GM19328 (cell line): Measurements from ENCODE around the gene CLEC5A.
"Not testable (repeated sequence)": the region's sequence is repeated elsewhere in the genome, so short reads cannot be mapped to it uniquely, and the experiment has no call there.

ENCODE experiments used
- ATAC-seq: cut with Tn5 transposase; IDR thresholded peaks from one replicate; pipeline ENCODE4 v1.9.1; 2021; ENCODE audit warnings: mild to moderate bottlenecking, moderate library complexity; ENCODE audit not compliant: unreplicated experiment

CLEC5A gene

GRCh38 chr7:141949451-141949850 is 2.7 kb upstream of the CLEC5A start:
- ATAC-seq, result no peak

DNA sequence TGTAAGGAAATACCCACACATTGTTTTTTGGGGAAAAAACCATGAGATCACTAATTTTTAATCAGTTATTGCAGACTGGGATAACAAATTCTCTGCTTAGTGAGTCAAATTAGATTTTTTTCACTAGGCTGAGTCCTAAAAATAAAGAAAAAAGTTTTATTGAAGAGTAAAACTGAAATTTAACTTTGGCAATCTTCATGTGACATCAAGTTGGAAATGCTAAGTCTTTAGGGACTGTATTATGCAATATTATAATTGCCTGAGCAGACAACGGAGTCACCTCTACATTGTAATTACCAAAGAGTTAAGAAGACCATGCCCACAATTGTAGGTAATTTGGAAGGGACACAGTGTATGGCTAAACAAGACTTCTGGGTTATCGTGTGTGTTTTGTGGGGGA is 2.2 kb upstream of the CLEC5A start:
- no peak for ATAC-seq

- ATAC-seq, result no peak
Observed at GRCh38 chr7:141945356-141945755, 1.4 kb downstream of the CLEC5A start.

- no peak for ATAC-seq
Observed at GRCh38 chr7:141944811-141945210, 2.0 kb downstream of the CLEC5A start.

DNA sequence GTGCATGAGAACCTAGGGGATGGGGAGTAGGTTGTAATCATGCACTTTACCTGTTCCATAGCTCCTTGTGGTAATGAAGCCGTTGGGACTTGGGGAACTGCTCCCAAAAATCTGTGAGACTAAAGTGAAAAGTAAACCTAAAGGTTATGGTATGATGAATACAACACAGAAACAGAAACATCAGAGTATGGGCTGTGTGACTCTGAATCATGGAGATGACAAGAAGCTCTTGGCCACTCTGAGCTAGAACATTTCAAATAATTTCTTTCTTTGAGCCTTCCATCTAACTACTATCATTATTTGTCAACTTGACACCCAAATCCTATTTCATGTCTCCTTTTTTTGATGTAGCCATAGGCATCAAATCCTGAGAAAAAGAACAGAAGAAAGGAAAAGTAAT is 2.9 kb downstream of the CLEC5A start:
- no peak for ATAC-seq

- no peak for ATAC-seq
Observed at GRCh38 chr7:141941075-141941474, 5.7 kb downstream of the CLEC5A start.

DNA sequence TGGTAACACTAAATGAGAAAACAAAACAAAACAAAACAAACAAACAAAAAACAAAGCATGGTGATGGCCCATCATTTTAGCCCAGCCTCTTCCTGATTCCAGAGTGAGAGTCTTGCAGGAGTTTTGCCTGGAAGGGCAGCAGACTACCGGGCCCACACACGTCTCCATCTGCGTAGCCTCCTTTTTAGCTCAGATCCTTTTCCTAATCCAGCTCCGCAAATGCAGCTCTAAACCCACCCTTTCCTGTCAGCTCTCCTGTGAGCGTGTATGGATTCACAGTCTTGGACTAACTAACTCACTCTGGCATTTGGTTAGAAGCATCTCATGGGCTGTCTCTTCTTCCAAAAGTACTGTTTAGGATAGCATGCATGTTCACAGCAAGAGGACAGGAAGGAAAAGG is 16.6 kb downstream of the CLEC5A start:
- no peak for ATAC-seq

GRCh38 chr7:141928845-141929195 is 18.0 kb downstream of the CLEC5A start:
- ATAC-seq, result no peak

DNA sequence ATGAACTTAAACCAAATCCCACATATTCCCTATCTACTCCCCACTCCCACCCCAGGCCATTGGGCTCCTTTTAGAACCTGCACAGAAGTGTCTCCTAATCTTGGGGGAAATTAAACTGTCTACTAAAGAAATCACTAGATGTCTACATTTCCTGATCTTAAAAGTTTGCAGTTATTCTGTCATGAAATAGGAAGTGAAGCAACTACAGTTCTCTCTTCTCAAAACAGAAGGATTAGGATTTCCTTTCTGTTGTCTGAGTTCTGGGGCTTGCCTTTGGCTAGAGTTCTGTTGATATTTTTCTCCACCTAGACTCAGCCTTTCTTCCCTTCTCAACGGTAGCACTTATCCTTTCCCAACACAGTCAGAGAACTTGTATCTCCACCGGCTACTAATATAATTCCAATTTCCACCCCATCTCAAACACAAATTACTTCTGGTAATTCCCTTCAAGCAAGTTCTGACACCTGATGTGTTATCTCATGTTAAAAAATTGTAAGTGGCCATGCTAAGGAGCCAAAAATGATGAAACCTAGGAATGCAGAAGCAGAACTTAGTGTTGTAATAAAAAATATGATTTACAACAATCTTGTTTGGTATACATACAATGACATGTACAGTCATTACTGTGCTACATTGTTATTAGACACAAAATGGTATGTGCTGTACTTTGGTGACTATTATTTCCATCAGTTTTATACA is 18.5 kb downstream of the CLEC5A start:
- no peak for ATAC-seq

DNA sequence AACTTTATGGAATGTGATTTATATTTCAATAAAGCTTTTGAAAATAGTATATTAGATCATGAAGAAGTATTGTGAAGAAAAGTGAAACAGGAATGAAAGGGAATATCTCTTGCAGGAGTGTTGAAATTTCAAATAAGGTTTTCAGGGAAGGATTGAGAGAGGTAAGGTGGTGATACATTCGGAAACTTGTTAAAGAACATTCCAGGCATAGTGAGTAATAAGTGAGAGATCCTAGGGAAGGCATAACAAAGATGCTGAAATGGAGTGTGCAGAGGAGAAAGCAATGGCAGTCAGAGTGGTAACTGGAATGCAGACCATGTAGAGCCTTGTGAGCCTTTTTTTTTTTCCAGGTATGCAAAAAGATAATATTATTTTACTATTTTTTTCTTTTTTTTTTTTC is 26.5 kb downstream of the CLEC5A start:
- ATAC-seq, result no peak

DNA sequence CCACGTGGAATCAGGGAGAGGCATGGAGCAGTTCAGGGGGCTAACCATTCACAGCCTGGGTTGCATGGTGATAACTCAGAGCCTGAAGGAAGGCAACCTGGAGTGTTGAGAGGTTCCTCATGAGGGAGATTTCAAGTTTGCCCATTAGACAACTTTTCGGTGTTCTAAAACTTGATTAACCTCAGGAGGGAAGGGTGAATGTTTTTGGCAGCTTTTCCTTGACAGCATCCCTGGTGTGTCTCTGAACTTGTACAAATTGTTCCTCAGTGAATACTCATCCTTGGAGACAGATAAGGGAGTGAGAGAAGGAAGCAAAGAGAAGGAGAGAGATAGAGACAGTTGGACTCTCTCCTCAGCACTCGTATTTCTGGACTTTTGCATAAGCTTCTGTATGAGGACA is 30.7 kb downstream of the CLEC5A start, which contains the start of gene OR9A4:
OR9A4 (plus strand) TSS at position 301 of the 400 bp plus-strand sequence. CDS start 2,477 bp downstream, outside the sequence.
- no peak for ATAC-seq

GRCh38 chr7:141915565-141915964 is 31.2 kb downstream of the CLEC5A start:
- ATAC-seq, result no peak

GRCh38 chr7:141911391-141911790 is 35.4 kb downstream of the CLEC5A start:
- no peak for ATAC-seq

GRCh38 chr7:141906285-141906684 is 40.5 kb downstream of the CLEC5A start:
- ATAC-seq, result no peak

GRCh38 chr7:141899366-141899765 is 47.4 kb downstream of the CLEC5A start:
- ATAC-seq, result not testable (repeated sequence)

DNA sequence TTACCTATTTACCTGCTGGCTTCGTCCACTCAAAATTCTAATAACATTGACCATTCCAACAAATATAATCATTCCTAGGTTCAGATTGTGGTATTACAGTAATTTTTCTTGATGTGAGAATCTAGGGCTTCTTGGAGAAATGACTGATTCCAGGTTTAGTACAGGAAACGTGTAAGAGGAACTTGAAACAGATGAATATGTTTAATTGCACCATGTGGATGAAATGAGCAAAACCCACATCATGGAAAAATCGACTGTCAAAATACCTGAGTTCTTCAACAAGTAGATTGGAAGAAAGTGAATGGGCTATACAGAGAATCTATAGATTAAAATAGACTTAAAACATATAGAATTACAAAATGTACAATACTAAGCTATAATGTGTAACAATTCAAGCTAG is 55.4 kb downstream of the CLEC5A start:
- no peak for ATAC-seq

- no peak for ATAC-seq
Observed at GRCh38 chr7:141889321-141889720, 57.5 kb downstream of the CLEC5A start.

DNA sequence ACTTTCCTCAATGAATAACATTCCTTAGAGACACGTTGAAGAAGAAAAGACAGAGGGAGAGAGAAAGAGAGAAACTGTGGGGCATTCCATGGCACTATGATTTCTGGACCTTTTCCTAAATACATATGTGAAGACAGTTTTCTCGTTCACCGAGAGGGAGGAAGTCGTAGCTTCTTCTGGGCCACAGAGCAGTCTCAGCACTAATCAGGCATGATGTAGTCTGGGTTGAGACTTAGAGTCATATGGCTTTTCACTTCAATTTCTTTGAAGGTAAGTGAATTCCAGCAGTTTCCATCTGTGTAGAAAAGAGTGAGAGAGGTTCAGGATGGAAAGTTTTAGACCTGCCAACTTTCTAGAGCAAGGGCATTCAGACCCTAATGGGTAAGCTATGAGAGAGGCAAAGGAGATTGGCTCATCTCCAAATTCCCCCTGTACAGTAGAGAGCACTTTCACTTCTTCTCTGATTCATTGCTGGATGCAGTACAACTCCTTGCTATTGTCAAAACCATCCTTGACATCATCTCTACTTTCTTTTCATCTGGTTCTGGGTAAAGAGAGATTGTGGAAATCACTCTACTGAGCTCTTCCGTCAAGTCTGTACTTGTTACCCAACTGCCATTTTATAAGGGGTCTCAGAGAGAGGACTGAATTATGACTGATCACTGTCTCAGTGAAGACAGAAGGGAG is 62.1 kb downstream of the CLEC5A start:
- ATAC-seq, result no peak

DNA sequence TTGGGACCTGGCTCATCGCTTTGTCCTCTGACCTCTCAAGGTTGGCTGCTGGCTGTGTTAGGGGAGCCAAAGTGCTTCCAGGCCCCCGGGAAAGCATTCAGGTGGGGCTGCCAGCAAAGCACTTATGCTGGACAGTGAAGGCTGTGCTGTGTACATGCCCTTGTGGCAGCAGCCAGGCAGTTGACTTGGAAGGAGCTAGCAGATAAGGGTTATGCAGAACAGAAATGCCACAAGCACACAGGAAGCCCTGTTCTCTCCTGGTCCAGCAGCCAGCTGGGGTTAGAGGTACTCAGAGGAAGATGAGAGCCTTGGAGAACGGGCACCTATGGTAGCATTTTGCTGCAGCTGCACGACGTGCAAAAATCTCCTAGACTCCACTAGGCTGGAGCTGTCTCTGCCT is 65.8 kb downstream of the CLEC5A start:
- ATAC-seq, result no peak

GRCh38 chr7:141877365-141877764 is 69.4 kb downstream of the CLEC5A start:
- no peak for ATAC-seq
